Measurements from ENCODE around the gene EEF2KMT. TPM values are rescaled to one million over a fixed set of nuclear protein-coding genes. Genes with fewer than 3 reads are reported as not detected.
"Not testable (repeated sequence)": the region's sequence is repeated elsewhere in the genome, so short reads cannot be mapped to it uniquely, and the experiment has no call there.

EEF2KMT gene
- total and polyA plus RNA-seq, 2 of the 13 experiments (the other 11 are each of a cell fraction or from before 2014, with no cell fraction given), result 10.7 to 26.9 TPM

DNA sequence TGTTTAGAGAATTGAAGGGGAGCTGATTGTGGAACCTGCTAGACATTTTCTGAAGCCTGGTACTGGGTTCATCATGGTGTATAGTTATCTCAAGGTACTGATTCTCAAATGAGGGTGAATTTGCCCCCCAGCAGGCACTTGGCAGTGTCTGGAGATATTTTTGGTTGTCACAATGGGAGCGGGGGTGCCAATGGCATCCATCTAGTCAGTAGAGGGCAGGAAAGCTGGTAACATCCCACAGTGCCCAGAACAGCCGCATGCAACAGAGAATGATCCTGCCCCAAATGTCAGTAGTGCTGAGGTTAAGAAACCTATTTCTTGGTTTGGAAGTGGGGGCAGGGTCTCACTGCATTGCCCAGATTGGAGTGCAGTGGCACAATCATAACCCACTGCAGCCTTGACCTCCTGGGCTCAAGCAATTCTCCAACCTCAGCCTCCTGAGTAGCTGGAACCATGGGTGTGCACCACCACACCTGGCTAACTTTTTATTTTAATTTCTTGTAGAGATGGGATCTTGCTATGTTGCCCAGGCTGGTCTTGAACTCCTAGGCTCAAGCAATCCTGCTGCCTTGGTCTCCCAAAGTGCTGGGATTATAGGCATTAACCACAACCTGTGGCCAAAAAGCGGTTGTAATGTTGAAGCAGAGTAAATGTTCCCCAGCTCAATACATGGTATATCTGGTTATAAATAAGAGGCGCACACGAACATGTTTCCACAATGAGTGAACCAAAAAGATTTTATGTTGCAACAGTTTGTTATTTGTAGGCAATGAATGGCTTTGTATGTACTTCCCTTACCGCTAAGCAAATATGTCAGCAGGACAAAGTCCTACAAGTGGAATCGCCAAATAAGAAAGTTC lies 46.4 kb upstream of the EEF2KMT start (continued):
- peak; percentile 81 for TF ChIP-seq SAP130 (CRISPR knock-in tag; IDR thresholded peaks at IDR 0.05; ENCODE audit: low read depth)
- no peak for TF ChIP-seq BHLHE40 (IDR thresholded peaks at IDR 0.05; ENCODE audit: low read length)
- TF ChIP-seq, protein P1, sequence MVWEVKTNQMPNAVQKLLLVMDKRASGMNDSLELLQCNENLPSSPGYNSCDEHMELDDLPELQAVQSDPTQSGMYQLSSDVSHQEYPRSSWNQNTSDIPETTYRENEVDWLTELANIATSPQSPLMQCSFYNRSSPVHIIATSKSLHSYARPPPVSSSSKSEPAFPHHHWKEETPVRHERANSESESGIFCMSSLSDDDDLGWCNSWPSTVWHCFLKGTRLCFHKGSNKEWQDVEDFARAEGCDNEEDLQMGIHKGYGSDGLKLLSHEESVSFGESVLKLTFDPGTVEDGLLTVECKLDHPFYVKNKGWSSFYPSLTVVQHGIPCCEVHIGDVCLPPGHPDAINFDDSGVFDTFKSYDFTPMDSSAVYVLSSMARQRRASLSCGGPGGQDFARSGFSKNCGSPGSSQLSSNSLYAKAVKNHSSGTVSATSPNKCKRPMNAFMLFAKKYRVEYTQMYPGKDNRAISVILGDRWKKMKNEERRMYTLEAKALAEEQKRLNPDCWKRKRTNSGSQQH (CRISPR knock-in tag; IDR thresholded peaks at IDR 0.05; ENCODE audit: low read depth), result no peak

DNA sequence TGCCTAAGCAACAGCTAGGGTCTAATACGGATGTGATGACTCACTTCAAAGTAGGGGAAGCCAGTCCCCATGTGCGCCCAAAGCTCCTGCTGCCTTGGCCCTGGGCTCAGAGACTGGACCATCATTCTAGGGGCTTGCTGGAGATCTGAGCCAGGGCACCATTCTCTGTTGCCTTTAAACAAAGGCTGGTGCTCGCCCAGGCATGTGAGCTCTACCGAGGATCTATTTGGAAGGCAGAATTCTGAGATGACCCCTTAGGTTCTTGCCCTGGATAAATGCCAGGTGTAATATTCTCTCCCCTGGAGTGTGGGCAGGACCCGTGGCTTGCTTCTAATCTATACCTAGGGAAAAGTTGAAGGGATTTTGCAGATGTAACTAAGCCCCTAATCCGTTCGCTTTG lies 42.6 kb upstream of the EEF2KMT start:
- H3K36me3 ChIP-seq (replicated peaks in 1 of 2; ENCODE audit: control insufficient read depth in 1 of 2, insufficient read depth in 2 of 2, low read length in 2 of 2); H3K27ac ChIP-seq (ENCODE audit: extremely low read length, insufficient read depth, low read length); H3K27me3 ChIP-seq (ENCODE audit: control insufficient read depth in 1 of 2, insufficient read depth in 2 of 2, low read length in 2 of 2); intact Hi-C loops (cut with micrococcal nuclease; ENCODE audit: unreplicated experiment); H3K79me2 ChIP-seq (ENCODE audit: insufficient read depth, low read length); in situ Hi-C loops (cut with HindIII; ENCODE audit: extremely low pct_ligation_motif_present, low pct_unique_long_range_greater_than_20kb); ATAC-seq; H3K9ac ChIP-seq (ENCODE audit: insufficient read depth, low read depth, low read length); H4K20me1 ChIP-seq (ENCODE audit: insufficient read depth, low read length); H3K4me3 ChIP-seq (replicated peaks in 1 of 3; ENCODE audit: insufficient read depth in 1 of 3, low read depth in 2 of 3, low read length in 3 of 3); FAIRE-seq; DNase-seq (ENCODE audit: low spot score); H2AFZ ChIP-seq (ENCODE audit: low read length); BruUV-seq (replicated peaks); H3K4me2 ChIP-seq (ENCODE audit: low read depth, low read length); H3K9me3 ChIP-seq (ENCODE audit: low read length); CTCF ChIA-PET (ENCODE audit: low intra/inter-chr PET ratio, low total read pairs): not testable (repeated sequence)
- 70% methylated on average over 7 of the region's 7 CpGs for WGBS (ENCODE audit: low lambda C conversion rate)
- POLR2A ChIA-PET, result interaction anchor here (1.4 kb wide), 1 partner anchor 42 kb away, joined by 3 read pairs; no protein-coding TSS in a partner anchor
- H3K4me1 ChIP-seq (ENCODE audit: insufficient read depth, low read length), result peaks cover 63% of the 10 kb centered on the region
